HepG2 (cell line): ENCODE results near the gene DIPK1A. TPM values are rescaled to one million over a fixed set of nuclear protein-coding genes. Genes with fewer than 3 reads are reported as not detected.

Experiments
- ARNT2 ChIP-seq: sonication (generic); formaldehyde crosslinking; IDR thresholded peaks from 2 replicates; pipeline ENCODE4 v1.8.0; 2022; ENCODE audit warnings: mild to moderate bottlenecking, low read depth, missing genetic modification reagents, moderate library complexity
- ATAD3A ChIP-seq: sonication (generic); formaldehyde crosslinking; IDR thresholded peaks from 2 replicates; pipeline ENCODE4 v1.4.0; 2020; ENCODE audit warnings: missing genetic modification reagents
- CHD2 ChIP-seq: IDR thresholded peaks from 2 replicates; pipeline ENCODE4 v1.6.1; 2011; ENCODE audit warnings: low read depth, low read length, improper control_type of control experiment
- FOXK1 ChIP-seq: sonication (generic); formaldehyde crosslinking; IDR thresholded peaks from 2 replicates; pipeline ENCODE4 v1.4.0; 2020; ENCODE audit warnings: low read depth, missing genetic modification reagents, borderline replicate concordance
- HHEX ChIP-seq: IDR thresholded peaks from 2 replicates; pipeline ENCODE4 v1.6.1; 2016; ENCODE audit warnings: control low read depth
- IRF9 ChIP-seq: sonication (generic); formaldehyde crosslinking; IDR thresholded peaks from 2 replicates; pipeline ENCODE4 v1.8.0; 2022; ENCODE audit warnings: missing genetic modification reagents, mild to moderate bottlenecking, borderline replicate concordance
- KDM3A ChIP-seq: IDR thresholded peaks from 2 replicates; pipeline ENCODE4 v1.6.1; 2018; ENCODE audit warnings: low read depth, missing compliant biosample characterization
- MIXL1 ChIP-seq: IDR thresholded peaks from 2 replicates; pipeline ENCODE4 v1.6.1; 2016
- MTA3 ChIP-seq: sonication (generic); formaldehyde crosslinking; IDR thresholded peaks from 2 replicates; pipeline ENCODE4 v1.4.0; 2020; ENCODE audit warnings: missing genetic modification reagents
- MXI1 ChIP-seq: IDR thresholded peaks from 3 replicates; pipeline ENCODE4 v1.6.1; 2012; ENCODE audit warnings: low read depth, low read length, inconsistent platforms, borderline replicate concordance
- NAIF1 ChIP-seq: sonication (generic); formaldehyde crosslinking; IDR thresholded peaks from 2 replicates; pipeline ENCODE4 v1.5.0; 2020; ENCODE audit warnings: mild to moderate bottlenecking, missing genetic modification reagents, borderline replicate concordance
- RFXANK ChIP-seq: IDR thresholded peaks from 2 replicates; pipeline ENCODE4 v1.6.1; 2016
- SALL2 ChIP-seq: sonication (generic); formaldehyde crosslinking; IDR thresholded peaks from 2 replicates; pipeline ENCODE4 v1.8.1; 2023; ENCODE audit warnings: mild to moderate bottlenecking, missing genetic modification reagents, inconsistent platforms
- SRY ChIP-seq: sonication (generic); formaldehyde crosslinking; IDR thresholded peaks from 2 replicates; pipeline ENCODE4 v1.8.0; 2022; ENCODE audit warnings: mild to moderate bottlenecking, missing genetic modification reagents
- STAT5B ChIP-seq: sonication (generic); formaldehyde crosslinking; IDR thresholded peaks from 2 replicates; pipeline ENCODE4 v1.4.0; 2020; ENCODE audit warnings: missing genetic modification reagents
- YY1 ChIP-seq: IDR thresholded peaks from 2 replicates; pipeline ENCODE4 v1.6.1; 2011; ENCODE audit warnings: low read length, low read depth, moderate library complexity, mild to moderate bottlenecking; ENCODE audit not compliant: insufficient read depth, insufficient replicate concordance
- ZBTB21 ChIP-seq: sonication (generic); formaldehyde crosslinking; IDR thresholded peaks from 2 replicates; pipeline ENCODE4 v1.4.0; 2020; ENCODE audit warnings: missing genetic modification reagents
- ZNF235 ChIP-seq: sonication (generic); formaldehyde crosslinking; IDR thresholded peaks from 2 replicates; pipeline ENCODE4 v1.8.1; 2023; ENCODE audit warnings: mild to moderate bottlenecking, missing genetic modification reagents, borderline replicate concordance
- ZNF354B ChIP-seq: sonication (generic); formaldehyde crosslinking; IDR thresholded peaks from 2 replicates; pipeline ENCODE4 v1.8.0; 2022; ENCODE audit warnings: mild to moderate bottlenecking, missing genetic modification reagents
- ZNF446 ChIP-seq: sonication (generic); formaldehyde crosslinking; IDR thresholded peaks from 2 replicates; pipeline ENCODE4 v1.5.0; 2020; ENCODE audit warnings: mild to moderate bottlenecking, missing genetic modification reagents
- ZNF501 ChIP-seq: sonication (generic); formaldehyde crosslinking; IDR thresholded peaks from 2 replicates; pipeline ENCODE4 v1.5.1; 2020; ENCODE audit warnings: mild to moderate bottlenecking, moderate library complexity, missing genetic modification reagents
- ZNF547 ChIP-seq: sonication (generic); formaldehyde crosslinking; IDR thresholded peaks from 2 replicates; pipeline ENCODE4 v1.5.1; 2020; ENCODE audit warnings: mild to moderate bottlenecking, missing genetic modification reagents
- ZNF558 ChIP-seq: sonication (generic); formaldehyde crosslinking; IDR thresholded peaks from 2 replicates; pipeline ENCODE4 v1.9.0; 2022; ENCODE audit warnings: mild to moderate bottlenecking, missing genetic modification reagents, borderline replicate concordance
- ZNF570 ChIP-seq: sonication (generic); formaldehyde crosslinking; IDR thresholded peaks from 2 replicates; pipeline ENCODE4 v1.4.0; 2020; ENCODE audit warnings: mild to moderate bottlenecking, missing genetic modification reagents, borderline replicate concordance
- ZNF615 ChIP-seq: sonication (generic); formaldehyde crosslinking; IDR thresholded peaks from 2 replicates; pipeline ENCODE4 v1.5.0; 2020; ENCODE audit warnings: mild to moderate bottlenecking, missing genetic modification reagents, borderline replicate concordance
- ZNF770 ChIP-seq: sonication (generic); formaldehyde crosslinking; IDR thresholded peaks from 2 replicates; pipeline ENCODE4 v1.5.0; 2020; ENCODE audit warnings: mild to moderate bottlenecking, missing genetic modification reagents
- ZNF879 ChIP-seq: sonication (generic); formaldehyde crosslinking; IDR thresholded peaks from 2 replicates; pipeline ENCODE4 v1.8.1; 2023; ENCODE audit warnings: missing genetic modification reagents
- polyA plus RNA-seq, 8 experiments: library from polyadenylated mRNA; depleted of rRNA in 3 of 8; stranded (reverse) in 7 of 8; unstranded in 1 of 8; fragments of >200 nt; fragmentation: Illumina TruSeq in 4 of 8; extraction: Trizol in 4 of 8; gene quantifications; 2 replicates each; pipeline versions ENCODE4 v1.2.1 to v1.2.3, GENCODE V29; 2011 to 2016; ENCODE audit warnings: low read depth in 4 of 8, missing spikeins in 1 of 8, mixed read lengths in 1 of 8; ENCODE audit not compliant: insufficient read depth in 1 of 8
- total RNA-seq, 5 experiments: library from RNA; depleted of rRNA; stranded (reverse); fragments of >200 nt; fragmentation: Illumina TruSeq; extraction: Trizol; gene quantifications; 2 replicates each; pipeline ENCODE4 v1.2.3, GENCODE V29; 2016; ENCODE audit warnings: low read depth in 1 of 5
- TF ChIP-seq, protein P1 (sequence below): IDR thresholded peaks from 2 replicates; pipeline ENCODE4 v1.6.1; 2012; ENCODE audit warnings: inconsistent platforms
- TF ChIP-seq, protein P2 (sequence below): sonication (generic); formaldehyde crosslinking; IDR thresholded peaks from 2 replicates; pipeline ENCODE4 v1.4.0; 2020; ENCODE audit warnings: mild to moderate bottlenecking, missing genetic modification reagents

DIPK1A gene
- total and polyA plus RNA-seq, 2 of the 13 experiments (the other 11 are each of a cell fraction or from before 2014, with no cell fraction given), result 8.4 TPM

DNA sequence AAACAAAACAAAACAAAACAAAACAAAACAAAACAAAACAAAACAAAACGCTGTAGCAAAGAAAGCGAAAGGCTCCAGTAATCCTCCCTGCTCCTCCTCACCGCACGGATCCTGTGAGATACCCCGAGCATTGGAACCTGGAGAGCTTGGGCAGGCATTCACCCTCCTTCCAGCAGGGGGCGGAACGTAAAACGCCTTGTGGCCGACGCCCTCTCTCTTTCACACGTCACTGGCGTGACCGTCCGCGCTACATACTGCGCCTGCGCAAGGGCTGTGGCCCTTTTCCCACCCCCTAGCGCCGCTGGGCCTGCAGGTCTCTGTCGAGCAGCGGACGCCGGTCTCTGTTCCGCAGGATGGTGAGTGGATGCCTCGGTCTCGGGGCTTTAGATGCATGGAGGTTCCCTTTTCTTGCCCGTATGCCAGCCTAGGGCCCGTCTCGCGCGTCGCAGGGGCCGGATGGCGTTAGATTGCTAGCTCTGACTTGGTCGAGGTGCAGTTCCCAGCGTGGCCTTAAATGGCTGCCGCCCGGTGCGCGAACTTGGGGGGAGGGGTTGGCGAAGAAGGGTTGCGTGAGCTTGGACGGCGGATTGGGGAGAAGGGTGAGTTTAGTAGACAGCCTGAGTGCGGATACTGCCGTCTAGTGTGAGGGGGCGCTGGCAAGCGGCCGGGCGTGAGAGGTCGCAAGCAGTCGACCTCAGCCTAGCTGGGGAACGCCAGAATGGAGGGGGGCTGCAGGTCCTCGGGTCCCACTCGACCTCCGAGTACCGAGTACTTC lies 129.3 kb downstream of the DIPK1A start, which contains the start of gene RPL5 (continued):
- no peak for TF ChIP-seq MTA3 (CRISPR knock-in tag)
- peak; percentile 84 for TF ChIP-seq ZNF446
- TF ChIP-seq HHEX (CRISPR knock-in tag), result 0 out of 2 replicates have a peak, but pooled peaks have one; percentile 21
- TF ChIP-seq ZNF879 (CRISPR knock-in tag), result no peak
- TF ChIP-seq STAT5B, result peak; percentile 79
- TF ChIP-seq RFXANK (CRISPR knock-in tag), result peak; percentile 82; the same call in 1 of the 2 replicates
- TF ChIP-seq ZBTB21 (CRISPR knock-in tag), result no peak; the same call in 1 of the 2 replicates
- TF ChIP-seq ZNF501, result peak; percentile 99
- peak; percentile 80; the same call in 1 of the 2 replicates for TF ChIP-seq FOXK1 (CRISPR knock-in tag)
- TF ChIP-seq ATAD3A, result 0 out of 2 replicates have a peak, but pooled peaks have one; percentile 26
- TF ChIP-seq SALL2 (CRISPR knock-in tag), result peak; percentile 96
- TF ChIP-seq, protein P1, sequence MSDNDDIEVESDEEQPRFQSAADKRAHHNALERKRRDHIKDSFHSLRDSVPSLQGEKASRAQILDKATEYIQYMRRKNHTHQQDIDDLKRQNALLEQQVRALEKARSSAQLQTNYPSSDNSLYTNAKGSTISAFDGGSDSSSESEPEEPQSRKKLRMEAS, result peak; percentile 98
- peak; percentile 97 for TF ChIP-seq ZNF547 (CRISPR knock-in tag)
- TF ChIP-seq, protein P2, sequence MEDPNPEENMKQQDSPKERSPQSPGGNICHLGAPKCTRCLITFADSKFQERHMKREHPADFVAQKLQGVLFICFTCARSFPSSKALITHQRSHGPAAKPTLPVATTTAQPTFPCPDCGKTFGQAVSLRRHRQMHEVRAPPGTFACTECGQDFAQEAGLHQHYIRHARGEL (CRISPR knock-in tag), result peak; percentile 90
- TF ChIP-seq ZNF615 (CRISPR knock-in tag), result peak; percentile 92; the same call in 1 of the 2 replicates
- TF ChIP-seq CHD2, result peak; percentile 53
- peak; percentile 97 for TF ChIP-seq SRY (CRISPR knock-in tag)
- peak; percentile 94 for TF ChIP-seq ARNT2 (CRISPR knock-in tag)
- peak; percentile 89 for TF ChIP-seq YY1
- TF ChIP-seq ZNF570 (CRISPR knock-in tag), result peak; percentile 74; the same call in 1 of the 2 replicates
- peak; percentile 93; the same call in 1 of the 2 replicates for TF ChIP-seq IRF9 (CRISPR knock-in tag)
- peak; percentile 91; the same call in 1 of the 2 replicates for TF ChIP-seq KDM3A (CRISPR knock-in tag)
- peak; percentile 63; the same call in 1 of the 2 replicates for TF ChIP-seq NAIF1 (CRISPR knock-in tag)
- no peak; the same call in 1 of the 2 replicates for TF ChIP-seq MIXL1
- peak; percentile 69; the same call in 1 of the 2 replicates for TF ChIP-seq ZNF770 (CRISPR knock-in tag)
- TF ChIP-seq ZNF235, result peak; percentile 90
- TF ChIP-seq ZNF558 (CRISPR knock-in tag), result peak; percentile 94; the same call in 1 of the 2 replicates
- TF ChIP-seq ZNF354B, result no peak
- peak; percentile 65; the same call in 1 of the 3 replicates for TF ChIP-seq MXI1
